H1 (cell line): ENCODE measurements around the gene SYCE3. TPM values are rescaled to one million over a fixed set of nuclear protein-coding genes. Genes with fewer than 3 reads are reported as not detected.

ENCODE experiments used
- CTCF ChIA-PET: fragments of 300-600 bp; sonication (Branson Sonifier 250); formaldehyde crosslinking; loops from one replicate; lab custom pipeline; 2021; ENCODE audit not compliant: partially characterized antibody; lab: Charles Lee
- POLR2A ChIA-PET: fragments of 300-600 bp; sonication (Branson Sonifier 250); formaldehyde crosslinking; loops from one replicate; lab custom pipeline; 2021; ENCODE audit warnings: inconsistent platforms; ENCODE audit not compliant: partially characterized antibody; lab: Charles Lee
- DNase-seq, 2 experiments: peaks; one replicate each; pipeline versions ENCODE4 v3.0.0 to v3.0.0-alpha.2; 2010 to 2022; ENCODE audit warnings: low spot score in 2 of 2, low read depth in 1 of 2, mixed read lengths in 1 of 2
- FAIRE-seq: peaks from 2 replicates; lab custom pipeline; 2011; peaks lifted over from hg19 to GRCh38; lab: Jason Lieb, UNC
- H2AFZ ChIP-seq: 2 replicates; pipeline ENCODE4 v1.8.1; 2012; ENCODE audit warnings: low read length, inconsistent platforms
- H2AK5ac ChIP-seq: 2 replicates; pipeline ENCODE4 v1.6.1; 2013; ENCODE audit warnings: low read depth, low read length
- H2BK120ac ChIP-seq: replicated peaks from 2 replicates; pipeline ENCODE3; 2013; ENCODE audit warnings: low read depth, low read length, inconsistent platforms
- H2BK12ac ChIP-seq: 2 replicates; pipeline ENCODE4 v1.6.1; 2013; ENCODE audit warnings: low read depth, low read length
- H2BK15ac ChIP-seq: 2 replicates; pipeline ENCODE4 v1.6.1; 2013; ENCODE audit warnings: low read length
- H2BK20ac ChIP-seq: 2 replicates; pipeline ENCODE4 v1.6.1; 2013; ENCODE audit warnings: low read length
- H2BK5ac ChIP-seq: 2 replicates; pipeline ENCODE4 v1.6.1; 2013; ENCODE audit warnings: low read depth, low read length
- H3K14ac ChIP-seq: 2 replicates; pipeline ENCODE4 v1.6.1; 2013; ENCODE audit warnings: inconsistent platforms; ENCODE audit not compliant: insufficient read length
- H3K18ac ChIP-seq: 2 replicates; pipeline ENCODE4 v1.6.1; 2013; ENCODE audit warnings: low read length; ENCODE audit errors: extremely low read depth
- H3K23ac ChIP-seq: 2 replicates; pipeline ENCODE4 v1.6.1; 2013; ENCODE audit warnings: inconsistent platforms; ENCODE audit not compliant: insufficient read length
- H3K23me2 ChIP-seq: 2 replicates; pipeline ENCODE4 v1.6.1; 2013; ENCODE audit warnings: low read depth, low read length
- H3K27ac ChIP-seq: 2 replicates; pipeline ENCODE4 v1.6.1; 2011; ENCODE audit warnings: low read depth, low read length, inconsistent platforms
- H3K27me3 ChIP-seq, 4 experiments: replicated peaks in 1 of 4; 1 replicate in 1 of 4; 2 replicates in 3 of 4; pipeline versions ENCODE4 v1.6.1 to v1.8.1; 2011 to 2013; ENCODE audit warnings: low read length in 3 of 4, mild to moderate bottlenecking in 3 of 4, inconsistent platforms in 2 of 4, mixed read lengths in 2 of 4, moderate library complexity in 1 of 4; ENCODE audit not compliant: control insufficient read depth in 3 of 4, insufficient read depth in 3 of 4; ENCODE audit errors: extremely low read depth in 1 of 4
- H3K36me3 ChIP-seq, 4 experiments: 2 replicates each; pipeline versions ENCODE4 v1.6.1 to v1.8.1; 2011 to 2013; ENCODE audit warnings: mild to moderate bottlenecking in 4 of 4, low read length in 3 of 4, moderate library complexity in 2 of 4, control low read depth in 1 of 4, inconsistent platforms in 1 of 4; ENCODE audit not compliant: insufficient read depth in 4 of 4, control insufficient read depth in 2 of 4
- H3K4ac ChIP-seq: replicated peaks from 2 replicates; pipeline ENCODE3; 2013; ENCODE audit warnings: low read length, low read depth, mixed read lengths, inconsistent platforms; ENCODE audit not compliant: insufficient read length
- H3K4me1 ChIP-seq, 4 experiments: replicated peaks in 1 of 4; 1 replicate in 1 of 4; 2 replicates in 3 of 4; pipeline versions ENCODE4 v1.6.1 to v1.8.1; 2011 to 2013; ENCODE audit warnings: low read length in 3 of 4, inconsistent platforms in 2 of 4, mixed read lengths in 1 of 4; ENCODE audit not compliant: insufficient read depth in 4 of 4, control insufficient read depth in 3 of 4
- H3K4me2 ChIP-seq, 2 experiments: 2 replicates each; pipeline versions ENCODE4 v1.6.1 to v1.8.1; 2011 to 2013; ENCODE audit warnings: low read depth in 2 of 2, low read length in 2 of 2, control low read depth in 1 of 2, inconsistent platforms in 1 of 2, mild to moderate bottlenecking in 1 of 2; ENCODE audit not compliant: insufficient read depth in 1 of 2
- H3K4me3 ChIP-seq, 4 experiments: fragments of 200-600, 300-600 bp in 1 of 4; sonication (generic), shearing (Covaris generic), sonication (Bioruptor Twin) in 1 of 4; 2 replicates each; pipeline versions ENCODE4 v1.5.1 to v1.8.1; 2011 to 2016; ENCODE audit warnings: low read length in 4 of 4, low read depth in 3 of 4, control low read depth in 2 of 4, inconsistent platforms in 2 of 4, mild to moderate bottlenecking in 2 of 4, mixed read lengths in 1 of 4, moderate library complexity in 1 of 4; ENCODE audit not compliant: insufficient read depth in 2 of 4; ENCODE audit errors: extremely low read depth in 1 of 4
- H3K56ac ChIP-seq: replicated peaks from 2 replicates; pipeline ENCODE3; 2013; ENCODE audit warnings: low read depth, mild to moderate bottlenecking, mixed read lengths, low read length, inconsistent platforms; ENCODE audit not compliant: insufficient read length
- H3K79me1 ChIP-seq: 2 replicates; pipeline ENCODE4 v1.6.1; 2013; ENCODE audit warnings: low read depth, low read length, control low read depth
- H3K79me2 ChIP-seq, 2 experiments: 2 replicates each; pipeline versions ENCODE4 v1.6.1 to v1.8.1; 2012 to 2013; ENCODE audit warnings: low read length in 2 of 2, mild to moderate bottlenecking in 2 of 2, inconsistent platforms in 1 of 2; ENCODE audit not compliant: insufficient read depth in 2 of 2, control insufficient read depth in 1 of 2
- H3K9ac ChIP-seq, 4 experiments: replicated peaks in 1 of 4; 1 replicate in 1 of 4; 2 replicates in 3 of 4; pipeline versions ENCODE4 v1.6.1 to v1.8.1; 2011 to 2013; ENCODE audit warnings: low read depth in 3 of 4, low read length in 3 of 4, control low read depth in 2 of 4, mild to moderate bottlenecking in 2 of 4, moderate library complexity in 2 of 4, inconsistent platforms in 1 of 4; ENCODE audit errors: extremely low read depth in 1 of 4
- H3K9me3 ChIP-seq, 2 experiments: 2 replicates each; pipeline versions ENCODE4 v1.6.1 to v1.8.1; 2012 to 2013; ENCODE audit warnings: mild to moderate bottlenecking in 2 of 2, moderate library complexity in 2 of 2, control low read depth in 1 of 2, inconsistent platforms in 1 of 2, low read depth in 1 of 2, low read length in 1 of 2, mixed read lengths in 1 of 2; ENCODE audit not compliant: insufficient read depth in 2 of 2
- H4K20me1 ChIP-seq, 2 experiments: replicated peaks in 1 of 2; 2 replicates each; pipeline versions ENCODE3 to v1.8.1; 2011 to 2013; ENCODE audit warnings: inconsistent platforms in 2 of 2, low read length in 2 of 2, mild to moderate bottlenecking in 1 of 2; ENCODE audit not compliant: insufficient read depth in 2 of 2, control insufficient read depth in 1 of 2
- H4K5ac ChIP-seq: 2 replicates; pipeline ENCODE4 v1.6.1; 2013; ENCODE audit warnings: low read length, low read depth, mixed read lengths, inconsistent platforms; ENCODE audit not compliant: insufficient read length
- H4K8ac ChIP-seq: 2 replicates; pipeline ENCODE4 v1.8.0; 2013; ENCODE audit warnings: mild to moderate bottlenecking, moderate library complexity, low read length, inconsistent platforms; ENCODE audit not compliant: insufficient read depth; ENCODE audit errors: extremely low read depth
- H4K91ac ChIP-seq: replicated peaks from 2 replicates; pipeline ENCODE3; 2013; ENCODE audit warnings: low read length, mixed read lengths, inconsistent platforms; ENCODE audit not compliant: insufficient read length
- BCL11A ChIP-seq, 2 experiments: IDR thresholded peaks; one replicate each; pipeline ENCODE4 v1.6.1; 2011; ENCODE audit warnings: low read depth in 2 of 2, low read length in 2 of 2, mild to moderate bottlenecking in 2 of 2
- CTBP2 ChIP-seq: IDR thresholded peaks from 2 replicates; pipeline ENCODE4 v1.7.0; 2011; ENCODE audit warnings: borderline replicate concordance, mild to moderate bottlenecking, moderate library complexity, mixed read lengths, low read length; ENCODE audit not compliant: insufficient read depth, insufficient read length
- EZH2 ChIP-seq: fragments of 200-600 bp; sonication (generic); IDR thresholded peaks from 2 replicates; pipeline ENCODE4 v1.7.1; 2012; ENCODE audit warnings: low read depth, mild to moderate bottlenecking, moderate library complexity, low read length, inconsistent platforms; ENCODE audit not compliant: severe bottlenecking
- FOSL1 ChIP-seq: IDR thresholded peaks from 2 replicates; pipeline ENCODE4 v1.6.1; 2011; ENCODE audit warnings: mild to moderate bottlenecking, low read depth, low read length, moderate library complexity; ENCODE audit not compliant: insufficient read depth
- HDAC6 ChIP-seq: IDR thresholded peaks from one replicate; pipeline ENCODE4 v1.7.1; 2012; ENCODE audit warnings: low read depth, mild to moderate bottlenecking, inconsistent platforms, low read length, moderate library complexity
- KDM5A ChIP-seq: fragments of 200-600 bp; IDR thresholded peaks from 2 replicates; pipeline ENCODE4 v1.7.1; 2012; ENCODE audit warnings: mild to moderate bottlenecking, low read length, inconsistent platforms, mixed read lengths
- MAFK ChIP-seq: IDR thresholded peaks from 2 replicates; pipeline ENCODE4 v1.6.1; 2012; ENCODE audit warnings: low read depth, mild to moderate bottlenecking, improper control_type of control experiment, low read length
- NANOG ChIP-seq: IDR thresholded peaks from 2 replicates; pipeline ENCODE4 v1.6.1; 2011; ENCODE audit warnings: low read length, low read depth, mild to moderate bottlenecking, inconsistent platforms; ENCODE audit not compliant: insufficient read depth, poor library complexity, severe bottlenecking
- NRF1 ChIP-seq: IDR thresholded peaks from 2 replicates; pipeline ENCODE4 v1.6.1; 2011; ENCODE audit warnings: mild to moderate bottlenecking, low read depth, low read length, improper control_type of control experiment
- PHF8 ChIP-seq: fragments of 200-600 bp; sonication (generic); conservative IDR thresholded peaks from 2 replicates; pipeline ENCODE4 v1.7.1; 2012; ENCODE audit warnings: low read depth, mild to moderate bottlenecking, inconsistent platforms, low read length, moderate library complexity
- RAD21 ChIP-seq, 2 experiments: IDR thresholded peaks in 1 of 2; conservative IDR thresholded peaks in 1 of 2; 2 replicates each; pipeline ENCODE4 v1.6.1; 2011; ENCODE audit warnings: low read depth in 2 of 2, low read length in 2 of 2, improper control_type of control experiment in 1 of 2, inconsistent platforms in 1 of 2, mild to moderate bottlenecking in 1 of 2, moderate library complexity in 1 of 2
- SP2 ChIP-seq: IDR thresholded peaks from 2 replicates; pipeline ENCODE4 v1.6.1; 2012; ENCODE audit warnings: mild to moderate bottlenecking, low read length, inconsistent platforms
- TBP ChIP-seq: IDR thresholded peaks from 2 replicates; pipeline ENCODE4 v1.6.1; 2011; ENCODE audit warnings: low read depth, low read length, improper control_type of control experiment
- YY1 ChIP-seq: IDR thresholded peaks from 2 replicates; pipeline ENCODE4 v1.6.1; 2011; ENCODE audit warnings: low read depth, mild to moderate bottlenecking, low read length
- WGBS, 2 experiments: shearing (Covaris generic) in 1 of 2; methylation state at CpG; one replicate each; pipeline versions ENCODE4 v1.1.6 to v1.1.7; 2013 to 2015; ENCODE audit warnings: low lambda C conversion rate in 2 of 2, mixed read lengths in 2 of 2, inconsistent platforms in 1 of 2, low coverage in 1 of 2, missing lambda C conversion rate in 1 of 2; ENCODE audit not compliant: insufficient replicate concordance in 2 of 2, insufficient coverage in 1 of 2, insufficient read length in 1 of 2; ENCODE audit errors: extremely low coverage in 1 of 2, missing lambda C conversion rate in 1 of 2; 5-methylcytosine and 5-hydroxymethylcytosine counted together
- polyA plus RNA-seq, 7 experiments: library from polyadenylated mRNA; depleted of rRNA in 3 of 7; stranded (reverse) in 5 of 7; unstranded in 2 of 7; fragments of >200 nt in 5 of 7; fragments of 200-250 nt in 2 of 7; gene quantifications; 1 replicate in 5 of 7; 2 replicates in 1 of 7; 4 replicates in 1 of 7; pipeline versions ENCODE4 v1.2.1 to v1.2.3, GENCODE V29; 2011 to 2013; ENCODE audit warnings: missing spikeins in 2 of 7, mixed read lengths in 2 of 7
- total RNA-seq: library from RNA; stranded (reverse); fragmentation: NEBNext Ultra II Directional; extraction: Animal tissue kit (Norgen Biotek cat#: 25700); gene quantifications from 2 replicates; pipeline ENCODE4 v1.2.1, GENCODE V29; 2021

Gene SYCE3
- total and polyA plus RNA-seq, 2 of the 8 experiments (the other 6 are each of a cell fraction or from before 2014, with no cell fraction given): 1.9 TPM; not detected in 1

DNA sequence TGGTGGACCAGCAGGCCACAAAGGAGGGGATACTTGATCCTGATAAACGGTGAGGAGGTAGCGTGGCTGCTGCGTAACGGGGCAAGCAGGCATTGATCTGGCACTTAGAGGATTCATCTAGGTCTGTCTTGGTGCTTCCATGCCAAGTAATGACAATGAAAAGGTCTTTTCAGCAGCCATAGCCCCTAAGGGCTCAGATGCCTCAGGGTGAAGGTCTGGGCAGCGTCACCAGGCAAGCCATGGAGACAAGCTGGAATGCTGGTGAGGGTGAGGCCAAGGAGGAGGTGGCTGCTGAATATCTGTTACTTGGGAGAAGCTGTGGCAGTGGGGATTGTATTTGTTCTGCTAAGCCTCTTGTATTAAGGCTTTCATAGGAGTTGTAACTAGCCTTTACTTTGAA lies 24.7 kb upstream of the SYCE3 start:
- ChIA-PET POLR2A (interaction anchor here (0.8 to 1.5 kb wide), 4 partner anchors 8 to 187 kb away, joined by 3 read pairs; partner anchors contain the start of gene CPT1B), CTCF (interaction anchor here (1.0 to 4.0 kb wide), 8 partner anchors 10 to 113 kb away, joined by 3 to 19 read pairs (median 5); partner anchors contain the start of gene SYCE3)
- Histone ChIP-seq H3K79me2 (no peaks in the 10 kb centered on the region), H2BK20ac (no peak overlapping the region), H3K9ac (no peak overlapping the region), H3K18ac (no peak overlapping the region), H3K56ac (no peak overlapping the region), H4K5ac (no peak overlapping the region), H3K9me3 (no peaks in the 10 kb centered on the region), H3K4ac (no peak overlapping the region), H3K4me3 (no peak overlapping the region), H2AK5ac (no peak overlapping the region), H2BK5ac (no peak overlapping the region), H4K91ac (no peak overlapping the region), H2BK15ac (no peak overlapping the region), H4K8ac (no peak overlapping the region), H3K36me3 (no peaks in the 10 kb centered on the region), H3K27ac (no peak overlapping the region), H2BK120ac (no peak overlapping the region), H3K4me1 (peaks cover 2 to 12% (median 5%) of the 10 kb centered on the region in 4 experiments; a peak in 6 of 7 replicates), H4K20me1 (no peaks in the 10 kb centered on the region), H3K14ac (no peak overlapping the region), H3K23me2 (peaks cover 6% of the 10 kb centered on the region; the same call in 1 of the 2 replicates), H2BK12ac (no peak overlapping the region), H3K4me2 (no peak overlapping the region), H3K27me3 (0 out of 7 replicates have a peak, but pooled peaks cover 0 to 1% (median 0%) of the 10 kb centered on the region in 4 experiments), H2AFZ (no peak overlapping the region), H3K79me1 (no peaks in the 10 kb centered on the region), H3K23ac (no peak overlapping the region)
- DNase-seq: no peak
- WGBS, 2 experiments: 89% methylated on average over 5 of the region's 5 CpGs; no CpG with 5 or more reads in 1 of the 2 experiments
- FAIRE-seq: no peak
- no peak for TF ChIP-seq BCL11A (IDR thresholded peaks at IDR 0.05; ENCODE audit: low read depth in 2 of 2, low read length in 2 of 2)
- TF ChIP-seq NRF1: no peak
- TF ChIP-seq HDAC6: no peak
- TF ChIP-seq FOSL1: no peak
- no peak for TF ChIP-seq CTBP2
- no peak for TF ChIP-seq MAFK
- no peak for TF ChIP-seq TBP
- TF ChIP-seq YY1: no peak
- TF ChIP-seq RAD21 (IDR thresholded peaks at IDR 0.05 in 1 of 2, conservative IDR thresholded peaks at IDR 0.05 in 1 of 2; ENCODE audit: low read depth in 2 of 2, low read length in 2 of 2): no peak
- no peak for TF ChIP-seq EZH2
- no peak for TF ChIP-seq SP2
- no peak for TF ChIP-seq KDM5A
- TF ChIP-seq PHF8: no peak
- TF ChIP-seq NANOG: no peak
